ENCODE measurements around the gene GANAB. TPM values are rescaled to one million over a fixed set of nuclear protein-coding genes. Genes with fewer than 3 reads are reported as not detected.

The GANAB gene
- 238 to 279 TPM (median 270 TPM) in 5 replicates for total RNA-seq (2022; extraction: Qiagen RNA extraction)

GRCh38 chr11:62645946-62646824 lies at the start of gene GANAB:
Gene GANAB (minus strand): TSS chr11:62646613. CDS start chr11:62646599, 14 bp downstream.

GRCh38 chr11:62689421-62690183 lies 43.2 kb upstream of the GANAB start, which contains the start of gene LRRN4CL:
Gene LRRN4CL (minus strand): TSS chr11:62689530. CDS start chr11:62688508, 1,022 bp downstream.

GRCh38 chr11:62678770-62679696 lies 32.6 kb upstream of the GANAB start, which contains the start of gene UBXN1:
Gene UBXN1 (minus strand): TSS chr11:62679073. CDS start chr11:62678923, 150 bp downstream.

GRCh38 chr11:62671608-62672389 lies 25.4 kb upstream of the GANAB start, which contains the start of the genes LBHD1 and UQCC3:
Gene LBHD1 (minus strand): TSS chr11:62672267. CDS start chr11:62670031, 2,236 bp downstream.
Gene UQCC3 (plus strand): TSS chr11:62671673. CDS start chr11:62671746, 73 bp downstream.

GRCh38 chr11:62665075-62665598 lies 18.7 kb upstream of the GANAB start, which contains the start of the genes C11orf98 and CSKMT:
Gene C11orf98 (minus strand): TSS chr11:62665210. CDS start chr11:62665169, 41 bp downstream.
Gene CSKMT (plus strand): TSS chr11:62665312. CDS start chr11:62665880, 568 bp downstream.

GRCh38 chr11:62621567-62622470 lies 24.6 kb downstream of the GANAB start, which contains the start of gene B3GAT3:
Gene B3GAT3 (minus strand): TSS chr11:62621986. CDS start chr11:62621947, 39 bp downstream.

GRCh38 chr11:62612366-62613290 lies 33.8 kb downstream of the GANAB start, which contains the start of the genes EML3 and ROM1:
Gene EML3 (minus strand): TSS chr11:62612775. CDS start chr11:62612457, 318 bp downstream.
Gene ROM1 (plus strand): TSS chr11:62613257. CDS start chr11:62613282, 25 bp downstream.

GRCh38 chr11:62601372-62602140 lies 44.9 kb downstream of the GANAB start, which contains the start of gene MTA2:
Gene MTA2 (minus strand): TSS chr11:62601865. CDS start chr11:62601450, 415 bp downstream.

GRCh38 chr11:62591448-62592145 lies 54.8 kb downstream of the GANAB start, which contains the start of gene TUT1:
Gene TUT1 (minus strand): TSS chr11:62591523. CDS start chr11:62591485, 38 bp downstream.

Other genes starting within 250 kb of the GANAB start
- 0.23 to 0.45 TPM in 2 of 5 replicates, not detected in the others for gene SCGB1A1, start 227.6 kb downstream of the GANAB start, total RNA-seq (2022; extraction: Qiagen RNA extraction)
- gene AHNAK, start 99.8 kb downstream of the GANAB start, total RNA-seq (2022; extraction: Qiagen RNA extraction) = 188 to 239 TPM (median 218 TPM) in 5 replicates
- 1,877 to 2,027 TPM (median 1,998 TPM) in 5 replicates for gene EEF1G, start 72.7 kb downstream of the GANAB start, total RNA-seq (2022; extraction: Qiagen RNA extraction)
- gene TUT1, start 55.1 kb downstream of the GANAB start, total RNA-seq (2022; extraction: Qiagen RNA extraction) = 14.0 to 17.0 TPM (median 16.4 TPM) in 5 replicates
- gene MTA2, start 44.7 kb downstream of the GANAB start, total RNA-seq (2022; extraction: Qiagen RNA extraction) = 82.3 to 87.1 TPM (median 85.2 TPM) in 5 replicates
- gene EML3, start 33.8 kb downstream of the GANAB start, total RNA-seq (2022; extraction: Qiagen RNA extraction) = 17.8 to 28.8 TPM (median 24.5 TPM) in 5 replicates
- gene ROM1, start 33.4 kb downstream of the GANAB start, total RNA-seq (2022; extraction: Qiagen RNA extraction) = 3.3 to 5.0 TPM (median 3.6 TPM) in 5 replicates
- gene B3GAT3, start 24.6 kb downstream of the GANAB start, total RNA-seq (2022; extraction: Qiagen RNA extraction) = 41.3 to 60.1 TPM (median 57.5 TPM) in 5 replicates
- gene INTS5, start 6.7 kb upstream of the GANAB start, total RNA-seq (2022; extraction: Qiagen RNA extraction) = 16.8 to 22.4 TPM (median 21.7 TPM) in 5 replicates
- 125 to 145 TPM (median 136 TPM) in 5 replicates for gene C11orf98, start 18.6 kb upstream of the GANAB start, total RNA-seq (2022; extraction: Qiagen RNA extraction)
- 10.5 to 19.1 TPM (median 16.3 TPM) in 5 replicates for gene CSKMT, start 18.7 kb upstream of the GANAB start, total RNA-seq (2022; extraction: Qiagen RNA extraction)
- 24.6 to 39.0 TPM (median 37.5 TPM) in 5 replicates for gene UQCC3, start 25.1 kb upstream of the GANAB start, total RNA-seq (2022; extraction: Qiagen RNA extraction)
- 3.6 to 6.2 TPM (median 5.3 TPM) in 5 replicates for gene LBHD1, start 25.7 kb upstream of the GANAB start, total RNA-seq (2022; extraction: Qiagen RNA extraction)
- 106 to 130 TPM (median 120 TPM) in 5 replicates for gene UBXN1, start 32.5 kb upstream of the GANAB start, total RNA-seq (2022; extraction: Qiagen RNA extraction)
- gene LRRN4CL, start 42.9 kb upstream of the GANAB start, total RNA-seq (2022; extraction: Qiagen RNA extraction) = 0.04 to 0.21 TPM (median 0.05 TPM) in 4 of 5 replicates, not detected in the other
- 60.0 to 87.1 TPM (median 74.6 TPM) in 5 replicates for gene BSCL2, start 60.8 kb upstream of the GANAB start, total RNA-seq (2022; extraction: Qiagen RNA extraction)
- gene GNG3, start 61.1 kb upstream of the GANAB start, total RNA-seq (2022; extraction: Qiagen RNA extraction) = not detected in 5 replicates
- 37.2 to 44.0 TPM (median 41.2 TPM) in 5 replicates for gene HNRNPUL2, start 80.8 kb upstream of the GANAB start, total RNA-seq (2022; extraction: Qiagen RNA extraction)
- gene TTC9C, start 81.9 kb upstream of the GANAB start, total RNA-seq (2022; extraction: Qiagen RNA extraction) = 28.7 to 36.6 TPM (median 32.6 TPM) in 5 replicates
- gene ZBTB3, start 107.5 kb upstream of the GANAB start, total RNA-seq (2022; extraction: Qiagen RNA extraction) = 1.1 to 1.9 TPM (median 1.6 TPM) in 5 replicates
- gene POLR2G, start 115.0 kb upstream of the GANAB start, total RNA-seq (2022; extraction: Qiagen RNA extraction) = 170 to 189 TPM (median 182 TPM) in 5 replicates
- gene TAF6L, start 124.8 kb upstream of the GANAB start, total RNA-seq (2022; extraction: Qiagen RNA extraction) = 11.0 to 17.5 TPM (median 16.0 TPM) in 5 replicates
- gene TMEM179B, start 140.8 kb upstream of the GANAB start, total RNA-seq (2022; extraction: Qiagen RNA extraction) = 67.4 to 99.6 TPM (median 90.7 TPM) in 5 replicates
- 18.0 to 32.7 TPM (median 32.4 TPM) in 5 replicates for gene TMEM223, start 145.4 kb upstream of the GANAB start, total RNA-seq (2022; extraction: Qiagen RNA extraction)
- 45.8 to 57.7 TPM (median 52.5 TPM) in 5 replicates for gene NXF1, start 158.8 kb upstream of the GANAB start, total RNA-seq (2022; extraction: Qiagen RNA extraction)
- 19.9 to 27.8 TPM (median 25.5 TPM) in 5 replicates for gene STX5, start 185.4 kb upstream of the GANAB start, total RNA-seq (2022; extraction: Qiagen RNA extraction)
- gene TEX54, start 186.2 kb upstream of the GANAB start, total RNA-seq (2022; extraction: Qiagen RNA extraction) = not detected in 5 replicates
- gene WDR74, start 193.0 kb upstream of the GANAB start, total RNA-seq (2022; extraction: Qiagen RNA extraction) = 78.6 to 86.1 TPM (median 84.6 TPM) in 5 replicates
- 904 to 1,141 TPM (median 1,030 TPM) in 5 replicates for gene SLC3A2, start 234.3 kb upstream of the GANAB start, total RNA-seq (2022; extraction: Qiagen RNA extraction)

All from A549 treated with CORT108297 at 1 μM for 4 hours (cell line).